ENCODE data around the gene ADARB1.
"Not testable (repeated sequence)": the region's sequence is repeated elsewhere in the genome, so short reads cannot be mapped to it uniquely, and the experiment has no call there.

Gene ADARB1

GRCh38 chr21:45074048-45074817 lies at the start of gene ADARB1:
TSS of gene ADARB1 (plus strand) at chr21:45074580. CDS start at chr21:45171657, 97,077 bp downstream.
- FAIRE-seq: no peak

GRCh38 chr21:45026066-45026745 lies 48.2 kb upstream of the ADARB1 start:
- FAIRE-seq: no peak

GRCh38 chr21:45026826-45027225 lies 47.6 kb upstream of the ADARB1 start:
- no peak for FAIRE-seq

DNA sequence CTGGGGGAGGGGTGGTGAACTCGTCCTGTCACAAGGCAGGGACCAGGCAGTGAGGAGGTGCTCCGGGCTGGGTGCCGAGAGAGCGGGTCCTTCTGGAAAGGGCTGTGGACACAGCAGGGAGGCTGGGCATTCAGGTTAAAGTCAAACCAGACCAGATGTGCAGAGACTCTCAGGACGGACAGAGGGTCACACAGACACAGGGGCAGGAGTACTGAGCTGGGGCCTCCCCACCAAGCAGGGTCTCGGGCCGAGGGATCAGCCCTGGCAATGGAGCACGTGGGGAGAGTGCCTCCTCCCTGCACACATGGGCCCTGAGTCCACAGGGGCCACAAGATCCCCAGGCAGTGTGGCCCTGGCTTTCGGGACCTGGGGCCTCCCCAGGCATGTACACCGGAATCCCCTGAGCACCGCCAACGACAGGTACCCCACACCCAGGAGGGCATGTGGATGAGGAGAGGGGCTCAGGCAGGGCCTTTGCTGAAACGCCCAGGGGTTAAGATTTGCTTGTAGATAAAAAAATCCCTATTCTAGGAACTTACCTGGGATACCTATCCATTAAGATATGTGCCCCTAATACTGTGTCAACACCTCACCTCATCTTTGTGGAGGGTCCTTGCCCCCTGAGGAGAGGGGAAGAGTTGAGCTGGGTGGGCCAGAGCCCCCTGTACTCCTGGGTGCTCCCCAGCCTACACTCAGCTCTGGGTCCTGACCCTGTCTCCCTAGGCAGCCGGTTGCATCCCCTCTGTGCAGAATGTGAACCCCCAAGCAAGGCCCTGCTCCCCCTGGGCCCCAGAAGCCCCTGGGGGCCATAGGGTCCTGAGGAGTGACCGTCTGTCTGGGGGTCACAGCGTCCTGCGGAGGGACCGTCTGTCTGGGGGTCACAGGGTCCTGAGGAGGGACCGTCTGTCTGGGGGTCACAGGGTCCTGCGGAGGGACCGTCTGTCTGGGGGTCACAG lies 46.9 kb upstream of the ADARB1 start:
- no peak for FAIRE-seq

DNA sequence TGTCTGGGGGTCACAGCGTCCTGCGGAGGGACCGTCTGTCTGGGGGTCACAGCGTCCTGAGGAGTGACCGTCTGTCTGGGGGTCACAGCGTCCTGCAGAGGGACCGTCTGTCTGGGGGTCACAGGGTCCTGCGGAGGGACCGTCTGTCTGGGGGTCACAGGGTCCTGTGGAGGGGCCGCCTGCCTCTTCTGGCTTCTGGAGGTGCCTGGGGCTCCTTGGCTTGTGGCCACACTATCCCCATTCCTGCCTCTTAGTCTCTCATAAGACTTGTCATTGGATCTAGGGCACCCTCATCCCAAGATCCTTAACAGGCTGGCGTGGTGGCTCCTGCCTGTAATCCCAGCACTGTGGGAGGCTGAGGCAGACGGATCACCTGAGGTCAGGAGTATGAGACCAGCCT lies 45.7 kb upstream of the ADARB1 start:
- not testable (repeated sequence) for FAIRE-seq

- FAIRE-seq: no peak
Observed at GRCh38 chr21:45029298-45029947, 45.0 kb upstream of the ADARB1 start.

DNA sequence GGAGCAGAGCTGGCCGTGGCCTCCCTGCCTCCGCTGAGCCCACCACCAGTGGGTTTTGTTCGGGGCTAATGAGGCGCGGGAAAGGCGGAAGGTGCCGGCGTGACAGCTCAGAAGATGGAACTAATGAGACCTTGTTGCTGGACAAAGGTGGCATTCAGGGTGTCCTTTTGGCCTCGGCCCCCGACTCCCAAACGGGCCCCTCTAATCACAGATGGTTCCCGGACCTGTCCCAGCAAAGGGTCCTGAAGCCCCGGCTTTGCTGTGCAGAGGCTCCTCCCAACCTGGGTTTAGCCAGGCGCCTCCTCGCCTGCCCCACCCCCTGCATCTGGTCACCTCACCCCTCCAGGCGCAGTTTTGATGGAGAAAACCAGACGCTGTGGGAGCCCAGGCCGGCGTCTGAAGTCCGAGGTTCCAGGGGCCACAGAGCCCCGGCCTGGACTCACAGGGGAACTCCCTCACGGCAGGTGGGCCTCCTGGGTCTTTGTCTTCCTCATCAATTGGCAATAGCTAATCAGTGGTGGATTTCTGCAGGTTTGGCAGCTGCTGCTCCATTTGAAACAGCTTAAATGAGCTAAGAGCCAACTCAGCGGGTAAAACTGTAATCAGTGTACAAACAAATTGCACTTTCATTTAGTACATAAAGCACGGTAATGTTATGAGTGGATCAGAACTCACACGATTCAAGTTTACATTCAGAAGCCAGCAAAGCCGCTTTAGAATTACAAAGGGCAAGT lies 44.3 kb upstream of the ADARB1 start:
- no peak for FAIRE-seq

- FAIRE-seq: no peak
Observed at GRCh38 chr21:45030682-45031570, 43.5 kb upstream of the ADARB1 start.

DNA sequence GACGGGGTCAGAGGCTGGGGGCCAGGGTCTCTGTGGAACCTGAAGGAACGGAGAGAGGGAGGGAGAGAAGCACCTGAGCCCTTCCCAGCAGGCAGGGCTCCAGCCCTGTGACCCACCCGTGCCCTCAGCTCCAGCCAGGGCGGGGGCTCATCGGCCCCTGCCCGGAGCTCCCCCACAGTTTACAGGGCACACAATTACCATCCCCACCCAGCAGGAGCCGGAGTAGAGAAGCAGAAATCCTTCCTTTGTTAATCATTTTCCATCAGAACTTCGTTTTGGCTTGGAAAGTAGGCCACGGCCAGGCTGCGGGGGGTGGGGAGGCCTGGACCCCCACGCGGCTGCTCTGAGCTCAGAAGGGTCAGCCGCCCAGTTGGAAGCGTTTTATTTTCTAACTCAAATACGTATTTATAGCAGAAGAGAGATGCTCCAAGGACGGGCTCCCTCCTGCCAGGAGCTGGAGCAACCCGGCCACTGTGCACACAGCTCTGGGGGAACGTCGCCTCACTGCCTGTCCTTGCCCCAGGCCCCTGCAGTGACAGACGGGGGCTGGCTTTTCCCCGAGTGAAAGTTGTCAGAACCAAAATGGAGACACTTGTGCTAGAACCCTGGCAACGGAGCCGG lies 42.7 kb upstream of the ADARB1 start:
- FAIRE-seq: no peak

DNA sequence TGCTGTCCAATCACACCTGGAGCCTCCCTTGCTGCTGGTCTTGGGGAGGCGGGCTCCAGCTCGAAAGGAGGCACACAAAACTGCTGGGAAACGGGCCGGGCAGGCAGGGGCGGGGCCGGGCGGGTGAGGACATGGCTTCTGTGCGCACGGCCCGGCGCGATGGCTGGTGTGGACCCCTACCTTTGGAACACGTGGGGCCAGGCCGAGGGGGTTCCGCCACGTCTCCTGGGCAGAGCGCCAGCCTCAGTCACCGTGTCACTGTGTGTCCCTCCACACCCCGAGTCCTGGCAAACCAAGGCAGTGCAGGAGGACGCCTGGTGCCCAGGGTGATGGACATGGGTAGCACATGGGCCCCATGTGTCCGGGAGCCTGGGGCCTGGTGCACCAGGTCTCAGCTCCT lies 42.0 kb upstream of the ADARB1 start:
- no peak for FAIRE-seq

DNA sequence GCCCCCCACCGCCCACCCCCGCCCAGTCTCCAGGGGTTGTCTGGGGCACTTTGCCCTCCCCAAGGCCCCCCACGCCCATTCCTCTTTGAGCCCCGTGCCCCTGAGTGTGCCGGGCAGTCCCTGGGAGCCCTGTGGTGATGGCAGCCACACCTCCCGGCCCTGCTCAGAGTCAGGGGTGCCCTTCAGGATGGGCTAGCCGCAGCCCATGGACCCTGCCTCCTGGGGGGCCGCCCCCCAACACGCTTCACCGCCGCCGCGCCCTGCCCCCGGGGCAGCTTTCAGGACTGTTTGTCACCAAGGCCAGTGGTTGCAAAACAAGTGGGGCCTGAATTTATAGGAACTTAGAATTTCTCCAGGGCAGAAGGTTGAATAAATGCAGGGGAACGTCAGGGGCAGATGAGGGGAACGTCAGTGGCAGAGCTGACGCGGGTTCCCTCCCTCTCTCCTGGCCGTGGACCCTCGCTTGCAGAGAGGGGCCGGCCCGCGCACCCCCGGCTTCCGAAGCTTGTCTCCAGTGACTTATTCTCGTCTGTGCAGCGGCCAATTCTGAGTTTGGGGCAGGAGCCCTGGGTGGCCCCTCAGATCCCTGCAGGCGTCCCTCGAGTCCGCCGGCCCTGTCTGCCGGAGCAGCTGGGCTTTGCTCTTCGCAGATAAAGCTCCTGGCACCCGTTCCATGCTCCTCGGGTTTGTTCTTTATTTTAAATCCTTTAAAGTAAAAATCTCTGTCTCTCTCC lies 41.2 kb upstream of the ADARB1 start:
- FAIRE-seq: no peak

- no peak for FAIRE-seq
Observed at GRCh38 chr21:45033791-45034555, 40.4 kb upstream of the ADARB1 start.

- FAIRE-seq: no peak
Observed at GRCh38 chr21:45034556-45035476, 39.6 kb upstream of the ADARB1 start.

GRCh38 chr21:45035477-45035848 lies 38.9 kb upstream of the ADARB1 start:
- no peak for FAIRE-seq

- no peak for FAIRE-seq
Observed at GRCh38 chr21:45036630-45037029, 37.8 kb upstream of the ADARB1 start.

DNA sequence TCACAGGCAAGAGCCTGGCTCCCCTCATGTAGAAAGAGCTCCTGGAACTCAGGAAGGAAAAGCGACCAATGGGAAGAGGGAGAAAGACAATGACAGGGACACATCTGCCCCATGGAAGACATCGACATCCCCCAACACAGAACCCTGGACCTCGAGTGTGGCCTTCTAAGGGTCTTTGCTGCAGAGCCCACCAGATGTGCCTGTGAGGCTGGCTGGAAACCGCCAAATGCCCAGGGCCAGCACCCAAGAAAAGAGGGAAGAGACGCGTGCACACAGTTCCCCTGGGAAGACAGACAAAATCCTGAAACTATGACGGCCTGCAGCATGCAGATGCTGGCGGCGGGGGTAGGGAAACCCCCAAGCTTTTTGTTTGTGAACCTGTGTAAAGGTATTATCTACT lies 36.4 kb upstream of the ADARB1 start:
- FAIRE-seq: no peak

DNA sequence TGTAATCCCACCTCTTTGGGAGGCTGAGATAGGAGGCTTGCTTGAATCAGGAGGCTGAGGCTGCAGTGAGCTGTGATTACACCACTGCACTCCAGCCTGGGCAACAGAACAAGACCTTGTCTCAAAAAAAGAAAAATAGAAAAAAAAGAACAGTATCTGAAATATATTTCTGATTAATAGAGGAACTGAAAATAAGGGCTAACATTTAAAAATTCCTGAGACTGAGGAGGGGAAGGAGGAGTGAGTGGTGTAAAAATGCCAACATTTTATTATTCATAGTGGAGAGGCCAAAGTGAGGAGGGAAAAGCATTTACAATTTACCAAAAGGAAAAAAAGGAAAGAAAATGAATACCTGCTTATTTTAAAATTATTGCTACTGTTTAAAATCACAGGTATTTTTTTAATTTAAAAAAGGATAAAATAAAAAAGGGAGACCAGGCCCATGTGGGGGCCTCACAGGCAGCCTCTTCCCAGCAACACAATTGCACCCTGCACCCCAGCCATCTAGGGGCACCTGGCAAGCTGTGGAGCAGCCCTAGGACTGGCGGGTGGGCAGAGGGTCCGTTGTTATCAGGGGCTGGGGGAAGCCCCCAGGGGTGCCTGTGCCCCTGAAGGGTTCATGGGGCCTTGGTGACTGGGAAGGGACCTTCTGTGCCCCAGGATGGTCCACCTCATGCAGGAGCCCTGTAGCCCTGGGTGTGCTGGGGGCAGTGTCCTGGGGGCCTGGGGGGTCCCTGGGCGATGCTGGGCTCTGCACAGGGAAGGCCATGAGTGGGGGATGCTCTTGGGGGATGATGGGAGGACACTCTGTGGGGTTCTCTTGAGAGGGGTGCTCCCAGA lies 34.8 kb upstream of the ADARB1 start:
- FAIRE-seq: no peak
